Retinal pigment epithelial cell (primary cell): ENCODE data around the gene DMD.

Experiments
- DNase-seq: peaks from one replicate; pipeline ENCODE4 v3.0.0-alpha.2; 2010; ENCODE audit warnings: low read depth
- H3K4me3 ChIP-seq: 2 replicates; pipeline ENCODE4 v1.5.1; 2011; ENCODE audit warnings: mild to moderate bottlenecking, low read length, control low read depth, moderate library complexity
- TF ChIP-seq, protein P1 (sequence below): conservative IDR thresholded peaks from 2 replicates; pipeline ENCODE4 v1.5.1; 2011; ENCODE audit warnings: low read depth, low read length, control low read depth, inconsistent platforms

DMD gene

DNA sequence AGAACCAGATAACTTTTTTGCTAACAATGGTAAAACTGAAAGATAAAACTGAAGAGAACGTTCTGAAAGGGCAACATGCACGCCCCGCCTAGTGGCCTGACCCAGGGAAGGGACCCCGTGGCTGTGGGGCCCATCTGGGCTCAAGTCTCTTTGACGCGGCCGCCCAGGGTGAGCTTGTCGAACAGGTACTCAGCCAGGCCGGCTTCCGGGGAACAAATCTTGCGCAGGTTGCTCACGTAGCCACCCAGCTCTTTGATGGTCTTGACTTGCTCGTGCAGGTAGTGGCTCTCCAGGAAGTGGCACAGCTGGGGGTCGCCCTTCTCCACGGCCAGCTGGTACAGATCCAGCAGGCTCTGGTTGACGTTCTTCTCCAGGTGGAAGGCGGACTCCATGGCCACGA lies 2140.1 kb downstream of the DMD start:
- H3K4me3 ChIP-seq, result no peak overlapping the region
- TF ChIP-seq, protein P1, sequence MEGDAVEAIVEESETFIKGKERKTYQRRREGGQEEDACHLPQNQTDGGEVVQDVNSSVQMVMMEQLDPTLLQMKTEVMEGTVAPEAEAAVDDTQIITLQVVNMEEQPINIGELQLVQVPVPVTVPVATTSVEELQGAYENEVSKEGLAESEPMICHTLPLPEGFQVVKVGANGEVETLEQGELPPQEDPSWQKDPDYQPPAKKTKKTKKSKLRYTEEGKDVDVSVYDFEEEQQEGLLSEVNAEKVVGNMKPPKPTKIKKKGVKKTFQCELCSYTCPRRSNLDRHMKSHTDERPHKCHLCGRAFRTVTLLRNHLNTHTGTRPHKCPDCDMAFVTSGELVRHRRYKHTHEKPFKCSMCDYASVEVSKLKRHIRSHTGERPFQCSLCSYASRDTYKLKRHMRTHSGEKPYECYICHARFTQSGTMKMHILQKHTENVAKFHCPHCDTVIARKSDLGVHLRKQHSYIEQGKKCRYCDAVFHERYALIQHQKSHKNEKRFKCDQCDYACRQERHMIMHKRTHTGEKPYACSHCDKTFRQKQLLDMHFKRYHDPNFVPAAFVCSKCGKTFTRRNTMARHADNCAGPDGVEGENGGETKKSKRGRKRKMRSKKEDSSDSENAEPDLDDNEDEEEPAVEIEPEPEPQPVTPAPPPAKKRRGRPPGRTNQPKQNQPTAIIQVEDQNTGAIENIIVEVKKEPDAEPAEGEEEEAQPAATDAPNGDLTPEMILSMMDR, result no peak
- no peak for DNase-seq

DNA sequence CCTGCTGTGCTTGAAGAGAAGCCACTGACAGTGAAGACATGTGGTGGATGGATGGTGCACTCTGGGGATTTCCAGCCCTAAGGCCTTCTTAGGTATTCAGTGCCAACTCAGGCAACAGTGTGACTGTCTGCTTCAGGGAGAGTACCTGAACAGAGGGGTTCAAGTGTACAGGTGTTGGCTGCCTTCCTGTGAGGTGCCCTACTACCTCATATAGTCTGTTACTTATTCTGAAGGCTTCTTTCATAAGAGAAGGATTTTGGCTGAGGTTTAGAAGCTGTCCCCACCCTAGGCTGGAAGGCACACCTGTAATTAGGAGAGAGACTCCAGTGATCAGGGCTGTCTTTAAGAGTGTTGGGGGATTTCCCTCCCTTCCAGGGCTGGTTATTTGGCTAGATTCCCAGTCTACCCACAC lies 2141.3 kb downstream of the DMD start:
- H3K4me3 ChIP-seq, result no peak overlapping the region
- TF ChIP-seq, protein P1, result no peak
- no peak for DNase-seq
